Parathyroid adenoma (tissue), 2 donors: ENCODE data around the gene PPP2R3B.

Experiments
- H2AFZ ChIP-seq: fragments of 300-600 bp; sonication (generic); one replicate; pipeline ENCODE4 v1.7.0; 2017; ENCODE audit warnings: antibody characterized with exemption, mild to moderate bottlenecking
- H3K27ac ChIP-seq: fragments of 300-600 bp; sonication (generic); one replicate; pipeline ENCODE4 v1.7.0; 2017
- H3K27me3 ChIP-seq: fragments of 300-600 bp; sonication (generic); one replicate; pipeline ENCODE4 v1.7.0; 2017; ENCODE audit warnings: low read length; ENCODE audit not compliant: control insufficient read depth, insufficient read depth
- H3K36me3 ChIP-seq: fragments of 300-600 bp; sonication (generic); one replicate; pipeline ENCODE4 v1.7.0; 2017; ENCODE audit warnings: low read length; ENCODE audit not compliant: control insufficient read depth, insufficient read depth
- H3K4me1 ChIP-seq: fragments of 300-600 bp; sonication (generic); one replicate; pipeline ENCODE4 v1.7.0; 2017; ENCODE audit warnings: control low read depth
- H3K4me2 ChIP-seq: fragments of 300-600 bp; sonication (generic); one replicate; pipeline ENCODE4 v1.7.0; 2017; ENCODE audit warnings: low read length
- H3K4me3 ChIP-seq: fragments of 300-600 bp; sonication (generic); one replicate; pipeline ENCODE4 v1.7.0; 2017; ENCODE audit warnings: low read depth, low read length
- H3K79me2 ChIP-seq: fragments of 300-600 bp; sonication (generic); one replicate; pipeline ENCODE4 v1.7.0; 2017; ENCODE audit warnings: control low read depth
- H3K9ac ChIP-seq: fragments of 300-600 bp; sonication (generic); one replicate; pipeline ENCODE4 v1.7.0; 2017; ENCODE audit warnings: mild to moderate bottlenecking
- H3K9me3 ChIP-seq: fragments of 300-600 bp; sonication (generic); one replicate; pipeline ENCODE4 v1.7.0; 2017; ENCODE audit warnings: low read length; ENCODE audit not compliant: control insufficient read depth
- CTCF ChIP-seq: fragments of 300-600 bp; sonication (generic); IDR thresholded peaks from one replicate; pipeline ENCODE4 v1.7.0; 2017; ENCODE audit warnings: antibody characterized with exemption, mild to moderate bottlenecking
- donor health status: primary hyperparathyroidism.

Gene PPP2R3B

GRCh38 chrX:355329-356050 is 31.2 kb downstream of the PPP2R3B start:
- Histone ChIP-seq H3K27ac (no peak overlapping the region), H3K4me1 (no peaks in the 10 kb centered on the region), H3K36me3 (no peaks in the 10 kb centered on the region), H3K9me3 (no peaks in the 10 kb centered on the region), H3K9ac (no peak overlapping the region), H2AFZ (no peak overlapping the region), H3K79me2 (peaks cover 2% of the 10 kb centered on the region), H3K27me3 (no peaks in the 10 kb centered on the region), H3K4me2 (no peak overlapping the region), H3K4me3 (no peak overlapping the region)
- TF ChIP-seq CTCF, result no peak

- H3K27me3 ChIP-seq, result no peaks in the 10 kb centered on the region
- no peak overlapping the region for H2AFZ ChIP-seq
- no peaks in the 10 kb centered on the region for H3K4me1 ChIP-seq
- no peak overlapping the region for H3K27ac ChIP-seq
- no peak for TF ChIP-seq CTCF
- H3K4me2 ChIP-seq, result no peak overlapping the region
- no peak overlapping the region for H3K4me3 ChIP-seq
- H3K79me2 ChIP-seq, result peaks cover 2% of the 10 kb centered on the region
- no peaks in the 10 kb centered on the region for H3K36me3 ChIP-seq
- no peaks in the 10 kb centered on the region for H3K9me3 ChIP-seq
- no peak overlapping the region for H3K9ac ChIP-seq
Measured at GRCh38 chrX:353566-354535, 32.9 kb downstream of the PPP2R3B start.

GRCh38 chrX:352582-353314 is 34.0 kb downstream of the PPP2R3B start:
- H3K27me3 ChIP-seq, result no peaks in the 10 kb centered on the region
- H3K36me3 ChIP-seq, result no peaks in the 10 kb centered on the region
- H2AFZ ChIP-seq, result no peak overlapping the region
- H3K27ac ChIP-seq, result no peak overlapping the region
- H3K9me3 ChIP-seq, result no peaks in the 10 kb centered on the region
- TF ChIP-seq CTCF, result no peak
- H3K79me2 ChIP-seq, result peaks cover 2% of the 10 kb centered on the region
- no peak overlapping the region for H3K4me2 ChIP-seq
- H3K4me1 ChIP-seq, result no peaks in the 10 kb centered on the region
- no peak overlapping the region for H3K4me3 ChIP-seq
- no peak overlapping the region for H3K9ac ChIP-seq

GRCh38 chrX:352181-352580 is 34.5 kb downstream of the PPP2R3B start:
- H3K79me2 ChIP-seq, result peaks cover 2% of the 10 kb centered on the region
- H3K9ac ChIP-seq, result no peak overlapping the region
- no peaks in the 10 kb centered on the region for H3K4me1 ChIP-seq
- H3K4me2 ChIP-seq, result no peak overlapping the region
- H3K27me3 ChIP-seq, result no peaks in the 10 kb centered on the region
- H3K27ac ChIP-seq, result no peak overlapping the region
- H2AFZ ChIP-seq, result no peak overlapping the region
- no peaks in the 10 kb centered on the region for H3K36me3 ChIP-seq
- TF ChIP-seq CTCF, result no peak
- H3K9me3 ChIP-seq, result no peaks in the 10 kb centered on the region
- H3K4me3 ChIP-seq, result no peak overlapping the region
